ENCODE results near the gene KLHDC8B.

Gene KLHDC8B

GRCh38 chr3:49135499-49135898 is 35.9 kb upstream of the KLHDC8B start:
- Mint-ChIP-seq H3K4me3 (no peak overlapping the region), H3K4me1 (ENCODE audit: low read depth) (peaks cover 4% of the 10 kb centered on the region), H3K9me3 (no peaks in the 10 kb centered on the region), H3K36me3 (ENCODE audit: low read depth) (no peaks in the 10 kb centered on the region), H3K27me3 (ENCODE audit: low read depth) (peaks cover 10% of the 10 kb centered on the region), H3K27ac (no peak overlapping the region)

GRCh38 chr3:49140080-49140479 is 31.3 kb upstream of the KLHDC8B start:
- no peak overlapping the region for H3K27ac Mint-ChIP-seq
- H3K36me3 Mint-ChIP-seq (ENCODE audit: low read depth): no peaks in the 10 kb centered on the region

GRCh38 chr3:49148159-49148558 is 23.2 kb upstream of the KLHDC8B start:
- Mint-ChIP-seq H3K27ac (no peak overlapping the region), H3K9me3 (no peaks in the 10 kb centered on the region), H3K36me3 (ENCODE audit: low read depth) (no peaks in the 10 kb centered on the region), H3K4me3 (no peak overlapping the region), H3K27me3 (ENCODE audit: low read depth) (no peaks in the 10 kb centered on the region), H3K4me1 (ENCODE audit: low read depth) (no peaks in the 10 kb centered on the region)

More at GRCh38 chr3:49140080-49140479, 31.3 kb upstream of the KLHDC8B start:
- H3K4me3 Mint-ChIP-seq: no peak overlapping the region
- no peaks in the 10 kb centered on the region for H3K9me3 Mint-ChIP-seq
- H3K4me1 Mint-ChIP-seq (ENCODE audit: low read depth): peaks cover 9% of the 10 kb centered on the region
- H3K27me3 Mint-ChIP-seq (ENCODE audit: low read depth): peaks cover 3% of the 10 kb centered on the region

- Mint-ChIP-seq H3K27me3 (ENCODE audit: low read depth) (no peaks in the 10 kb centered on the region), H3K4me3 (no peak overlapping the region), H3K36me3 (ENCODE audit: low read depth) (no peaks in the 10 kb centered on the region), H3K4me1 (ENCODE audit: low read depth) (no peaks in the 10 kb centered on the region), H3K27ac (no peak overlapping the region), H3K9me3 (no peaks in the 10 kb centered on the region)
Observed at GRCh38 chr3:49151610-49152009, 19.8 kb upstream of the KLHDC8B start.

DNA sequence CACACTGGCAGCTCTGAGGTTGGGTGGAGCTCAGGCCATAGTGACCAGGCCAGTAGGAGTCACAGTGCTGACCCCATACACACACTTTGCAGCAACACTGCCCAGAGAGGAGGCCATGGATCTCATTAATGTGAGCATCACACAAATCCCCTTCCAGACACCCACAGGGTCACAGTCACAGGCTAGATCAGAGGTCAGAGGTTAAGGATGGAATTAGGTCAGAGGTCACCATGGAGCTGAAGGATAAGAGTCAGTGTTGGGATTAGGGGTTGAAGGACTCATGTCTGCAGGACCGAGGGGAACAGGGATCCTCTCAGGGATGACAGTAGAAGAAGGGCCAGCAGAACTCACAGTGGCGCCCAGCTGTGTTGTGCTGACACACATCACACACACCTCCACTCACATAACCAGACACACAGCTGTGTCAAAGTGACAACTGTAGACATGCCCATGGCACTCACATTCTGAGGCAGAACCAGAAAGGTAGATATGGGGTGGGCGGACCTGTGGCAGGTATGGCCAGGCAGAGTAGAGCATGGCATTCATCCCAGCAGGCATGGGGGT is 18.0 kb upstream of the KLHDC8B start:
- no peaks in the 10 kb centered on the region for H3K36me3 Mint-ChIP-seq (ENCODE audit: low read depth)
- H3K9me3 Mint-ChIP-seq: no peaks in the 10 kb centered on the region

DNA sequence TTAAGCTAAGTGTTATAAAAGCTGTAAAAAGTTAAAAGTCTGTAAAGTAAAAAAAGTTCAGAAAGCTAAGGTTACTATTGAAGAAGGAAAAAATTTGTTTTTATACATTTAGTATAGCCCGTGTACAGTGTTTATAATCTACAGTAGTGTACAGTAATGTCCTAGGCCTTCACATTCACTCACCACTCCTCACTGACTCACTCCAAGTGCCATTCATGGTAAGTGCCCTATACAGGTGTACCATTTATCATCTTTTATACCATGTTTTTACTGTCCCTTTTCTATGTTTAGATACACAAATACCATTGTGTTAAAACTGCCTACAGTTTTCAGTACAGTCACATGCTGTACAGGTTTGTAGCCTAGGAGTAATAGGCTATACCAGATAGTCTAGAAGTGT is 14.1 kb upstream of the KLHDC8B start:
- no peak overlapping the region for H3K4me3 Mint-ChIP-seq
- H3K36me3 Mint-ChIP-seq (ENCODE audit: low read depth): no peaks in the 10 kb centered on the region
- no peaks in the 10 kb centered on the region for H3K9me3 Mint-ChIP-seq
- H3K27ac Mint-ChIP-seq: no peak overlapping the region
- H3K27me3 Mint-ChIP-seq (ENCODE audit: low read depth): no peaks in the 10 kb centered on the region
- H3K4me1 Mint-ChIP-seq (ENCODE audit: low read depth): peaks cover 5% of the 10 kb centered on the region

More for the DNA sequence above, 18.0 kb upstream of the KLHDC8B start:
- H3K4me1 Mint-ChIP-seq (ENCODE audit: low read depth): peaks cover 2% of the 10 kb centered on the region
- no peak overlapping the region for H3K4me3 Mint-ChIP-seq
- H3K27ac Mint-ChIP-seq: no peak overlapping the region
- H3K27me3 Mint-ChIP-seq (ENCODE audit: low read depth): no peaks in the 10 kb centered on the region

GRCh38 chr3:49158103-49158709 is 13.2 kb upstream of the KLHDC8B start:
- peaks cover 8% of the 10 kb centered on the region for H3K4me1 Mint-ChIP-seq (ENCODE audit: low read depth)
- H3K4me3 Mint-ChIP-seq: no peak overlapping the region
- no peaks in the 10 kb centered on the region for H3K27me3 Mint-ChIP-seq (ENCODE audit: low read depth)
- no peaks in the 10 kb centered on the region for H3K36me3 Mint-ChIP-seq (ENCODE audit: low read depth)
- no peaks in the 10 kb centered on the region for H3K9me3 Mint-ChIP-seq
- no peak overlapping the region for H3K27ac Mint-ChIP-seq

- no peak overlapping the region for H3K27ac Mint-ChIP-seq
- H3K27me3 Mint-ChIP-seq (ENCODE audit: low read depth): no peaks in the 10 kb centered on the region
- peaks cover 4% of the 10 kb centered on the region for H3K36me3 Mint-ChIP-seq (ENCODE audit: low read depth)
Observed at GRCh38 chr3:49158792-49159191, 12.6 kb upstream of the KLHDC8B start.

DNA sequence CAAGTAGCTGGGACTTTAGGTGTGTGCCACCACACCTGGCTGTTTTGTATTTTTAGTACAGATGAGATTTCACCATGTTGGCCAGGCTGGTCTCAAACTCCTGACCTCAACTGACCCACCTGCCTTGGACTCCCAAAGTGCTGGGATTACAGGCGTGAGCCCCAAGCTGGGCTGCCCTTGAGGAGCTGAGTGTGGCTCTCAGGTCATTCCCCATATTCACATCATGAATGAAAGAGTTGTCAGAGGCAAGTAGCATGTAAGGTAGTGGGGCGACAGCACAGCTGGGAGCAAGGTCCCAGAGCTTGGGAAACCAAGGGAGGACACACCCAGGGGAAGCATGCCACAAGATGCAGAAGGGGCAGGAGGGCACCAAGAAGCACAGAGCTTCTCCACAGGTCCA is 10.2 kb upstream of the KLHDC8B start:
- peaks cover 22% of the 10 kb centered on the region for H3K4me1 Mint-ChIP-seq (ENCODE audit: low read depth)
- H3K9me3 Mint-ChIP-seq: no peaks in the 10 kb centered on the region
- no peak overlapping the region for H3K27ac Mint-ChIP-seq
- no peaks in the 10 kb centered on the region for H3K27me3 Mint-ChIP-seq (ENCODE audit: low read depth)
- peaks cover 7% of the 10 kb centered on the region for H3K36me3 Mint-ChIP-seq (ENCODE audit: low read depth)
- H3K4me3 Mint-ChIP-seq: no peak overlapping the region

More at GRCh38 chr3:49158792-49159191, 12.6 kb upstream of the KLHDC8B start:
- Mint-ChIP-seq H3K4me1 (ENCODE audit: low read depth) (peaks cover 8% of the 10 kb centered on the region), H3K4me3 (no peak overlapping the region), H3K9me3 (no peaks in the 10 kb centered on the region)

DNA sequence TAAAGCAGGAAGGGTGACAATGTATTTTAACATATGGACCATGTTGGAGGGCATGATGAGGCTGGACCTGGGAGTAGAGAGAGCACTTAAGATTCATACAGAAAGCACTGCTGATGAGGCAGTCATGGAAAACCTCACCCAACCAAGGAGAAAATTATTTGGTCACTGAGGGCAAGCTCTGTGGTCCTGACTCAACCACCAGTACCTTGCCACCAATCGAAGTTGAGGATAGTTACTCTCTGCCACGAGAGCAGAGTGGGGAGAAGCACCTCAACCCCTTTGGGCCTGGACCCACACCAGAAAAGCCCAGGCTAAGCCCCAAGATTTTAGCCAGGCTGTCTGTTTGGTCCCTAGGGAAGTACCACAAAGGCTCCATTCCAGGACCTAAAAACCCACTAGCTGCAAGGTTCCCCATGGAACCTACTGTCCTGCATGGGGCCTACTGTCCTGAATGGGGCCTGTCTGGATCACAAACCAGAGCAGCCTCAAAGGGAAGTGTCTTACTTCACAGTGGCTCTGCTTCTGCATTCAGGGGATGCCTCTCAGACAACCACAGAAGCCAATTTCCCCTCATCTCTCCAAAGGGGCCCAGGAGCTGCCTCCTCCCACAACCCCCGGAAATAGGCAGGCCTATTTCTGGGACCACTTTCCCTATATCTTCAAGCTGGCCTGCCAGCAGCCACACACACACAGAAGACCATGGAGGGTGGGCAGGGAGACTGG is 9.4 kb upstream of the KLHDC8B start:
- no peak overlapping the region for H3K4me3 Mint-ChIP-seq
- H3K4me1 Mint-ChIP-seq (ENCODE audit: low read depth): peaks cover 23% of the 10 kb centered on the region
- no peaks in the 10 kb centered on the region for H3K27me3 Mint-ChIP-seq (ENCODE audit: low read depth)
- H3K27ac Mint-ChIP-seq: no peak overlapping the region
- peaks cover 4% of the 10 kb centered on the region for H3K9me3 Mint-ChIP-seq
- H3K36me3 Mint-ChIP-seq (ENCODE audit: low read depth): peaks cover 11% of the 10 kb centered on the region

GRCh38 chr3:49162751-49163419 is 8.5 kb upstream of the KLHDC8B start:
- H3K4me3 Mint-ChIP-seq: no peak overlapping the region
- peaks cover 5% of the 10 kb centered on the region for H3K9me3 Mint-ChIP-seq
- peaks cover 23% of the 10 kb centered on the region for H3K4me1 Mint-ChIP-seq (ENCODE audit: low read depth)
- no peaks in the 10 kb centered on the region for H3K27me3 Mint-ChIP-seq (ENCODE audit: low read depth)
- peaks cover 11% of the 10 kb centered on the region for H3K36me3 Mint-ChIP-seq (ENCODE audit: low read depth)
- no peak overlapping the region for H3K27ac Mint-ChIP-seq

GRCh38 chr3:49163609-49164008 is 7.8 kb upstream of the KLHDC8B start:
- H3K27ac Mint-ChIP-seq: no peak overlapping the region
- H3K4me3 Mint-ChIP-seq: peak overlapping the region; percentile 25
- H3K9me3 Mint-ChIP-seq: peaks cover 5% of the 10 kb centered on the region
- peaks cover 21% of the 10 kb centered on the region for H3K4me1 Mint-ChIP-seq (ENCODE audit: low read depth)
- peaks cover 11% of the 10 kb centered on the region for H3K36me3 Mint-ChIP-seq (ENCODE audit: low read depth)
- no peaks in the 10 kb centered on the region for H3K27me3 Mint-ChIP-seq (ENCODE audit: low read depth)

- Mint-ChIP-seq H3K4me1 (ENCODE audit: low read depth) (peaks cover 21% of the 10 kb centered on the region), H3K27me3 (ENCODE audit: low read depth) (no peaks in the 10 kb centered on the region), H3K9me3 (peaks cover 5% of the 10 kb centered on the region), H3K27ac (peak overlapping the region; percentile 83), H3K36me3 (ENCODE audit: low read depth) (peaks cover 11% of the 10 kb centered on the region), H3K4me3 (peak overlapping the region; percentile 90)
Observed at GRCh38 chr3:49164983-49165720, 6.2 kb upstream of the KLHDC8B start.

All from T-helper 1 cell treated with Interleukin-12 subunit alpha and Interleukin-12 subunit beta and Interleukin-4 antibody, amounts not matched to agents 30 μg/mL and 1 μg/mL, for 36 hours (primary cell).